22Rv1 (cell line): ENCODE measurements around the gene BSPRY.

Experiments used
- ZFX ChIP-seq: fragments of 450-650 bp; IDR thresholded peaks from 2 replicates; pipeline ENCODE4 v1.6.1; 2017; ENCODE audit warnings: antibody characterized with exemption, borderline replicate concordance
- TF ChIP-seq, protein P1 (sequence below): fragments of 450-650 bp; IDR thresholded peaks from 2 replicates; pipeline ENCODE4 v1.5.1; 2017; ENCODE audit warnings: mild to moderate bottlenecking

DNA sequence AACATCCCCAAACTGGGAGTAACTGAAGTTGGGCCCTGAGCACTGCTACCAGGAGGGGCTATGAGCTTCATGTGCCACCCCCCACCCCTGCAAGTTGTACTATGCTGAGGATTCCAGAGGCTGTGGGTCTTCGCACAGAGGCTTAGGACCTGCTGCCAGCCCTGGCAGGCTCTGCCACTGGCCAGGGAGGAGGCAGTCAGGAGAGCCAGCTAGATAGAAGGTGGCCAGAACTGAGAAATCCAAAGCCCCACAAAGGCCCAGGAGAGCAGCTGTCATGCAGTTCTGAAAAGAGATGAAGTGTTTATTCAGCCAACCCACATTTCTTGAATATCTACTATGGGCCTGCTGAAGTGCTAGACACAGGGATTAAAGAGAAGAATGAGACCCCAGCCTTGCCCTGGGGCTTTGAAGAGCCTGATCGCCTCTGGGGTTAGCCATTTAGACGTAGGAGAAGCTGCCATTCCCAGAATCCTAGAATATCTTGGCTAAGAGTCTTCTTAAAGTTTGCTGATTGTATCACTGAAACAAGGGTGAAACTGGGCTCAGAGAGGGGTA lies 50.4 kb downstream of the BSPRY start:
- TF ChIP-seq, protein P1, sequence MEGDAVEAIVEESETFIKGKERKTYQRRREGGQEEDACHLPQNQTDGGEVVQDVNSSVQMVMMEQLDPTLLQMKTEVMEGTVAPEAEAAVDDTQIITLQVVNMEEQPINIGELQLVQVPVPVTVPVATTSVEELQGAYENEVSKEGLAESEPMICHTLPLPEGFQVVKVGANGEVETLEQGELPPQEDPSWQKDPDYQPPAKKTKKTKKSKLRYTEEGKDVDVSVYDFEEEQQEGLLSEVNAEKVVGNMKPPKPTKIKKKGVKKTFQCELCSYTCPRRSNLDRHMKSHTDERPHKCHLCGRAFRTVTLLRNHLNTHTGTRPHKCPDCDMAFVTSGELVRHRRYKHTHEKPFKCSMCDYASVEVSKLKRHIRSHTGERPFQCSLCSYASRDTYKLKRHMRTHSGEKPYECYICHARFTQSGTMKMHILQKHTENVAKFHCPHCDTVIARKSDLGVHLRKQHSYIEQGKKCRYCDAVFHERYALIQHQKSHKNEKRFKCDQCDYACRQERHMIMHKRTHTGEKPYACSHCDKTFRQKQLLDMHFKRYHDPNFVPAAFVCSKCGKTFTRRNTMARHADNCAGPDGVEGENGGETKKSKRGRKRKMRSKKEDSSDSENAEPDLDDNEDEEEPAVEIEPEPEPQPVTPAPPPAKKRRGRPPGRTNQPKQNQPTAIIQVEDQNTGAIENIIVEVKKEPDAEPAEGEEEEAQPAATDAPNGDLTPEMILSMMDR, result no peak
- TF ChIP-seq ZFX, result no peak
